GM12874 (cell line): Measurements from ENCODE around the gene EGLN1.

Experiments
- CTCF ChIP-seq: IDR thresholded peaks from 2 replicates; pipeline ENCODE4 v1.5.1; 2011; ENCODE audit warnings: low read depth, mild to moderate bottlenecking, control low read depth, low read length, moderate library complexity; ENCODE audit not compliant: insufficient read depth

EGLN1 gene

GRCh38 chr1:231443363-231443762 is 21.3 kb upstream of the EGLN1 start:
- TF ChIP-seq CTCF, result no peak

GRCh38 chr1:231442735-231443134 is 20.6 kb upstream of the EGLN1 start:
- TF ChIP-seq CTCF, result no peak

GRCh38 chr1:231432996-231433395 is 10.9 kb upstream of the EGLN1 start:
- TF ChIP-seq CTCF, result no peak

DNA sequence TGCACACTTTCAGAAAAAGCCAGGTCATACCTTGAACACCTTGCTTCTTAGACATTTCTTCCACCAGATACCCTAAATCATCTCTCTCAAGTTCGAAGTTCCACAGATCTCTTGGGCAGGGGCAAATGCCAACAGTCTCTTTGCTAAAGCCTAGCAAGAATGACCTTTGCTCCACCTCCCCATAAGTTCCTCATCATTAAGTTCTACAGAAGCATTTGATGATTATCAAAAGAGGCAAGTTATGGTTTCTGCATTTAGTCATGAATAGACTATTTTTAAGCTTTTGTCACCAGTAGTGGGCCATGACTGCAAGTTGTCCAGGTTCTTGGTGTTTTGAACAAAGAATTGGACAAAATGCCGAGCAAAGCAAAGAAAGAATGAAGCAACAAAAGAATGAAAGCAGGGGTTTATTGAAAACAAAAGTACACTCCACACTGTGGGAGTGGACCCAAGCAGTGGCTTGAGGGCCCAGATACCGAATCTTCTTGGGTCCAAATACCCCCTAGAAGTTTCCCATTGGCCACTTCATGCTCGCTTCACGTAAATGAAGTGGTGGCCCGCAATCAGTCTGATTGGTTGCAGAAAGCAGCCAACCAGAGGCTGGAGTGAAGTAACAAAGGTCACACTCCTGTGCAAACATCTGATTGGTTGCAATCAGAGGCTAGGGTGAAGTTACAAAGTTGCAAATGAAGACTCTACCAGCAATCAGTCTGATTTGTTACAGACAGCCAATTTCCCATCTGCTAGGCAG is 9.8 kb upstream of the EGLN1 start:
- no peak for TF ChIP-seq CTCF

DNA sequence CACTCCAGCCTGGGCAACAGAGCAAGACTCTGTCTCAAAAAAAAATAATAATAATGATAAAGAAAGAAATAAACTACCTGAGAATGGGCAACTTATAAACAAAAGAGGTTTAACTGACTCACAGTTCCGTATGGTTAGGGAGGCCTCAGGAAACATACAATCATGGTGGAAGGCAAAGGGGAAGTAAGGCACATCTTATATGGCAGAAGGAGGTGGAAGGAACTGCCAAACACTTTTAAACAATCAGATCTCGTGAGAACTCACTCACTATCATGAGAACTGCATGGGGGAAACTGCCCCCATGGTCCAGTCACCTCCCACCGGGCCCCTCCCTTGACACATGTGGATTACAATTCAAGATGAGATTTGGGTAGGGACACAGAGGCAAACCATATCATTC is 6.3 kb upstream of the EGLN1 start:
- TF ChIP-seq CTCF, result no peak

DNA sequence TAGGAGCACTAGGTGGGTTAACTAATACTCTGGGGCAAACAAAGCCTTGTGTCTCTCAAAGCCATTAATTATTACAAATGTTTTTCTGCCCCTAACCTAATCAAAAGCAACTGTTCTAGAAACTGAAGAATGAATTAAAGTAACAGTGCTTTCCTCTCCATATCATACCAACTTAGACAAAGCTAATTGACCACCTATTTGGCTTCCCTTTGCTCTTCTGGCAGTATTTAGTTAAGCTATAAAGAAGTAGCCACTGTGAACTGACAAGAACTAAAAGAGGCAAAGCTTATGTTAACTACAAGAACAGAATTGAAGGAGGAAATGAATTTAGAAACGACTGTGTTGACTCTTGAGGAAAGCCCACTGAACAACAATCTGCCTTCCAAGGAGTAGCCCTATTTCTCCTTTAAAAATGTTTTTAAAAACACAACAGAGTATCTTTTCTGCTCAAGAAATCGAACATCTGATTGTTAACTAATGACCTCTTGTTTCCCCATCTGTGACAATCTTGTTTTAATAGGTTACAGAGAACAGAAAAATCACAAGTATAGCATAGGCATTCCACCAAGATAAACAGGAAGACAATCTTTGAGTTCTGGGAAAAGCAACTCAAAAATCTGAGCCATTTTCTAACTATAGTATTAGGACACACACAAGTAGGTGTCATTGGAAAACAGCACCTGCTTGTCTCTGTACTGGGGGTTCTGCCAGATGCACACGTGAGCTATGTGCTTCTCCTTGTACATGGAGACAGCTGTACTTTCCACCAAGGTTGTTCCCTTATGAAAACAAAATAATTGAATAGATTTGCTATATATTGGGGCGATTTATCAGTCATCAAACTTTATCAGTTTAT is 3.1 kb upstream of the EGLN1 start:
- TF ChIP-seq CTCF, result no peak

DNA sequence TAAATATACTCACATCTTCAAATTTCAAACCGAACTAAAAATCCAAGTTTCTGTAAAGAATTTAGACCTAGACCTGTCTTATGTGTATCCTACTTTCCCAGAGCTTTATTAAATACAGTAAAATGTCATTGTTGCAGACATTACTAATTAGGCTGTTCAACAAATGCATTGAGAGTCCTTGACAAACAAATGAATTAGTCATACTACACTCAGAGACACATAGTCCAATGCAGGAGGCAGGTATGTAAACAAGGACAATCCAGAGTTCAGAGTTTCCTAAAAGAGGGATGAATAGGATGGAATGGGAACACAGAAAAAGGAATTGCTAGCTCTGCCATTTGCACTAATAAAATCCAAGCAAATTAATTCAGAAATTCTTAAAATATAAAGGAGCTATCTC is 1.6 kb upstream of the EGLN1 start:
- TF ChIP-seq CTCF, result no peak
